Skeletal muscle tissue (tissue), 4 donors: Measurements from ENCODE around the gene RHOD. TPM values are rescaled to one million over a fixed set of nuclear protein-coding genes. Genes with fewer than 3 reads are reported as not detected.

Experiments used
- H3K27ac ChIP-seq: one replicate; pipeline ENCODE4 v1.7.0; 2013; ENCODE audit warnings: mild to moderate bottlenecking, low read depth, low read length, inconsistent platforms
- H3K27me3 ChIP-seq, 3 donors: one replicate each; pipeline ENCODE4 v1.7.0; 2013; ENCODE audit warnings: low read length in 3 of 3; ENCODE audit not compliant: control insufficient read depth in 3 of 3, insufficient read depth in 3 of 3
- H3K36me3 ChIP-seq, 3 donors: one replicate each; pipeline ENCODE4 v1.7.0; 2013; ENCODE audit warnings: low read length in 3 of 3; ENCODE audit not compliant: control insufficient read depth in 3 of 3, insufficient read depth in 3 of 3
- H3K4me1 ChIP-seq, 3 donors: one replicate each; pipeline ENCODE4 v1.7.0; 2013; ENCODE audit warnings: low read length in 3 of 3, mild to moderate bottlenecking in 3 of 3; ENCODE audit not compliant: control insufficient read depth in 3 of 3, insufficient read depth in 3 of 3
- H3K4me3 ChIP-seq, 3 donors: one replicate each; pipeline ENCODE4 v1.7.0; 2013; ENCODE audit warnings: low read length in 3 of 3
- H3K9ac ChIP-seq, 3 donors: one replicate each; pipeline ENCODE4 v1.7.0; 2013; ENCODE audit warnings: low read length in 3 of 3, mild to moderate bottlenecking in 3 of 3, moderate library complexity in 2 of 3, low read depth in 1 of 3
- H3K9me3 ChIP-seq, 3 donors: one replicate each; pipeline ENCODE4 v1.7.0; 2013; ENCODE audit warnings: low read length in 3 of 3; ENCODE audit not compliant: control insufficient read depth in 3 of 3
- total RNA-seq: library from RNA; depleted of rRNA; stranded (reverse); fragments of >200 nt; gene quantifications from one replicate; pipeline ENCODE4 v1.2.3, GENCODE V29; 2014
- donor health status: Osteomylitis.

Gene RHOD
- total RNA-seq, 1 donor from 2014 or later: 7.8 TPM

- Histone ChIP-seq H3K4me3 (no peak overlapping the region), H3K4me1 (no peaks in the 10 kb centered on the region), H3K9me3 (no peaks in the 10 kb centered on the region), H3K36me3 (no peaks in the 10 kb centered on the region), H3K27ac (no peak overlapping the region), H3K9ac (no peak overlapping the region), H3K27me3 (peaks cover 3 to 7% (median 7%) of the 10 kb centered on the region in 3 donors)
These were observed 11.3 kb upstream of the RHOD start for GRCh38 chr11:67045314-67045713.

- no peaks in the 10 kb centered on the region for H3K9me3 ChIP-seq
- no peaks in the 10 kb centered on the region for H3K4me1 ChIP-seq
- H3K27me3 ChIP-seq: peaks cover 0 to 9% (median 0%) of the 10 kb centered on the region in 3 donors
- no peak overlapping the region for H3K9ac ChIP-seq
- no peak overlapping the region for H3K4me3 ChIP-seq
- H3K27ac ChIP-seq: no peak overlapping the region
- H3K36me3 ChIP-seq: no peaks in the 10 kb centered on the region
These were observed 8.0 kb upstream of the RHOD start for GRCh38 chr11:67048515-67049130.

- H3K36me3 ChIP-seq: no peaks in the 10 kb centered on the region
- peaks cover 0 to 7% (median 0%) of the 10 kb centered on the region in 3 donors for H3K27me3 ChIP-seq
- H3K4me1 ChIP-seq: peaks cover 0 to 10% (median 10%) of the 10 kb centered on the region in 3 donors
- H3K9me3 ChIP-seq: no peaks in the 10 kb centered on the region
- no peak overlapping the region for H3K9ac ChIP-seq
- H3K27ac ChIP-seq: no peak overlapping the region
- no peak overlapping the region for H3K4me3 ChIP-seq
These were observed 6.5 kb upstream of the RHOD start for GRCh38 chr11:67050139-67050538.

GRCh38 chr11:67051180-67051893, 5.3 kb upstream of the RHOD start:
- H3K36me3 ChIP-seq: no peaks in the 10 kb centered on the region
- H3K27ac ChIP-seq: no peak overlapping the region
- H3K9me3 ChIP-seq: no peaks in the 10 kb centered on the region
- peaks cover 8 to 22% (median 22%) of the 10 kb centered on the region in 3 donors for H3K4me1 ChIP-seq
- H3K9ac ChIP-seq: no peak overlapping the region
- no peak overlapping the region for H3K4me3 ChIP-seq
- H3K27me3 ChIP-seq: peaks cover 0 to 7% (median 0%) of the 10 kb centered on the region in 3 donors

- Histone ChIP-seq H3K27me3 (peaks cover 0 to 7% (median 0%) of the 10 kb centered on the region in 3 donors), H3K27ac (no peak overlapping the region), H3K36me3 (no peaks in the 10 kb centered on the region), H3K9ac (no peak overlapping the region), H3K9me3 (no peaks in the 10 kb centered on the region), H3K4me3 (no peak overlapping the region), H3K4me1 (peaks cover 11 to 27% (median 26%) of the 10 kb centered on the region in 3 donors)
These were observed 4.6 kb upstream of the RHOD start for GRCh38 chr11:67051945-67052488.

- Histone ChIP-seq H3K36me3 (no peaks in the 10 kb centered on the region), H3K27ac (no peak overlapping the region), H3K9me3 (no peaks in the 10 kb centered on the region), H3K4me3 (no peak overlapping the region), H3K4me1 (peaks cover 18 to 34% (median 34%) of the 10 kb centered on the region in 3 donors), H3K9ac (no peak overlapping the region), H3K27me3 (peaks cover 0 to 7% (median 0%) of the 10 kb centered on the region in 3 donors)
These were observed 3.8 kb upstream of the RHOD start for GRCh38 chr11:67052891-67053290.

- Histone ChIP-seq H3K4me3 (no peak overlapping the region), H3K9ac (peak overlapping the region in 1 of 3 donors; percentile 36), H3K36me3 (no peaks in the 10 kb centered on the region), H3K27me3 (peaks cover 0 to 7% (median 0%) of the 10 kb centered on the region in 3 donors), H3K27ac (peak overlapping the region; percentile 70), H3K4me1 (peaks cover 18 to 34% (median 34%) of the 10 kb centered on the region in 3 donors), H3K9me3 (no peaks in the 10 kb centered on the region)
These were observed 2.7 kb upstream of the RHOD start for GRCh38 chr11:67053896-67054329.

GRCh38 chr11:67054346-67054835, 2.3 kb upstream of the RHOD start:
- no peak overlapping the region for H3K4me3 ChIP-seq
- H3K9me3 ChIP-seq: no peaks in the 10 kb centered on the region
- H3K4me1 ChIP-seq: peaks cover 18 to 34% (median 34%) of the 10 kb centered on the region in 3 donors
- peaks cover 0 to 7% (median 0%) of the 10 kb centered on the region in 3 donors for H3K27me3 ChIP-seq
- H3K9ac ChIP-seq: peak overlapping the region in 2 of 3 donors; percentile 33 to 36
- H3K27ac ChIP-seq: peak overlapping the region; percentile 70
- no peaks in the 10 kb centered on the region for H3K36me3 ChIP-seq

GRCh38 chr11:67054836-67055523, 1.7 kb upstream of the RHOD start:
- Histone ChIP-seq H3K36me3 (no peaks in the 10 kb centered on the region), H3K4me3 (no peak overlapping the region), H3K27me3 (peaks cover 0 to 7% (median 0%) of the 10 kb centered on the region in 3 donors), H3K9ac (peak overlapping the region in 2 of 3 donors; percentile 33 to 36), H3K9me3 (no peaks in the 10 kb centered on the region), H3K27ac (peak overlapping the region; percentile 70), H3K4me1 (peaks cover 18 to 34% (median 34%) of the 10 kb centered on the region in 3 donors)
